T-helper 17 cell (primary cell): ENCODE results near the gene ZNF789. TPM values are rescaled to one million over a fixed set of nuclear protein-coding genes. Genes with fewer than 3 reads are reported as not detected.

Experiments used
- ATAC-seq: fragments of 150-1000 bp; cut with Tn5 transposase; 2 replicates; pipeline ENCODE4 v1.10.0; 2021; ENCODE audit warnings: mild to moderate bottlenecking, moderate library complexity
- DNase-seq, 3 donors: peaks; one replicate each; pipeline versions ENCODE4 v3.0.0 to v3.0.0-alpha.2; 2020 to 2021
- H3K9me3 ChIP-seq: one replicate; pipeline ENCODE4 v1.7.0; 2013; ENCODE audit warnings: low read length, mild to moderate bottlenecking; ENCODE audit not compliant: control insufficient read depth, poor library complexity, severe bottlenecking
- H3K27ac Mint-ChIP-seq: one replicate; pipeline ENCODE4 v1.8.0; 2022; ENCODE audit warnings: mild to moderate bottlenecking, moderate library complexity, mixed read lengths
- H3K27me3 Mint-ChIP-seq: one replicate; pipeline ENCODE4 v1.8.0; 2022; ENCODE audit warnings: mixed read lengths
- H3K36me3 Mint-ChIP-seq: one replicate; pipeline ENCODE4 v1.8.0; 2022; ENCODE audit warnings: low read depth, mixed read lengths
- H3K4me1 Mint-ChIP-seq: one replicate; pipeline ENCODE4 v1.8.0; 2022; ENCODE audit warnings: mild to moderate bottlenecking, mixed read lengths
- H3K4me3 Mint-ChIP-seq: one replicate; pipeline ENCODE4 v1.8.0; 2022; ENCODE audit warnings: mild to moderate bottlenecking, moderate library complexity, mixed read lengths
- total RNA-seq, 4 donors: library from RNA in 2 of 4; stranded (reverse) in 2 of 4; gene quantifications; one replicate each; pipeline ENCODE4 v1.2.3 and lab custom pipeline; 2022 to 2026

The ZNF789 gene
- total RNA-seq, 2 donors from 2014 or later = 12.5 to 18.1 TPM

DNA sequence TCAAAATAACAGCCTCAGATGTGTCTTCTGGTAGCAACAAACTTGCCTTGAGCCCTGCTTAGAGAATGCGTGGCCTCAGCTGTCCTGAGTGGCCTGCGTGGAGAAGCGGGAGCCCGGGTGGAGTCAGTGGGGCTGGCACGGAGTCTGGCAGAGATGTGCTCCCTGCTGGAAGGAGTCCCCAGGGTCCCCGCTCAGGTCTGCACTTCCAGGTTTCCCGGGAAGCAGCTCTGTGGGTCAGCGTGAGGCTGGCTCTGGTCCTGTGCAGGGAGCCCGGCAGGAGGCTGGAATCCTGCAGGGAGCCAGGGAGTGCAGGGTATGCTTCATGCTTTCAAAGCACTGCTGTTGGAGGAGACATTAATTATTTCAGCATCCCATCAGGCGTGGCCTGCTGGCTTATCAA lies 23.8 kb upstream of the ZNF789 start:
- peaks cover 3% of the 10 kb centered on the region for H3K36me3 Mint-ChIP-seq

DNA sequence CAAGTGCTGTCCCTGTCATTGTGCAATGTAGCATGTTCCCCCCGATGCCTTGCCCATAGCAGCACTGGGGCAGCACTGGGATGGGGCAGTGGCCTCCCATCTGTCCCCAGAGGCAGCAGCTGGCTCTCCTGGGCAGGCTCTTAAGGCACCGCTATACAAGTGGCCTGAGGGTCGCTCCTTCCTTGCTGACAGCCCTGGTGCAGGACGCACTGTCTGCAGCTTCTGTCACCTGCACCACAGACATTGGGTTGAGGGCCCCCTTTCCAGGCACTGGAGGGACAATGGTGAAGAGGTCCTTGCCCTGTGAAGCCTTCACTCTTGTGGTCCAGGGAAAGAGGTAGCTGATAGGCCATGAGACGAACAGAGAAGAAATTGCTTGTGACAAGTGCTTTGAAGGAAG lies 23.4 kb upstream of the ZNF789 start:
- Mint-ChIP-seq H3K4me1 (peaks cover 7% of the 10 kb centered on the region), H3K4me3 (no peak overlapping the region), H3K27me3 (no peaks in the 10 kb centered on the region), H3K36me3 (peaks cover 4% of the 10 kb centered on the region), H3K27ac (no peak overlapping the region)
- DNase-seq (no peak), ATAC-seq (no peak)
- H3K9me3 ChIP-seq = no peaks in the 10 kb centered on the region

More for the DNA sequence above, 23.8 kb upstream of the ZNF789 start:
- no peak overlapping the region for H3K27ac Mint-ChIP-seq
- no peaks in the 10 kb centered on the region for H3K9me3 ChIP-seq
- H3K4me3 Mint-ChIP-seq = no peak overlapping the region
- no peak for DNase-seq
- H3K4me1 Mint-ChIP-seq = peaks cover 7% of the 10 kb centered on the region
- H3K27me3 Mint-ChIP-seq = no peaks in the 10 kb centered on the region
- ATAC-seq = no peak

DNA sequence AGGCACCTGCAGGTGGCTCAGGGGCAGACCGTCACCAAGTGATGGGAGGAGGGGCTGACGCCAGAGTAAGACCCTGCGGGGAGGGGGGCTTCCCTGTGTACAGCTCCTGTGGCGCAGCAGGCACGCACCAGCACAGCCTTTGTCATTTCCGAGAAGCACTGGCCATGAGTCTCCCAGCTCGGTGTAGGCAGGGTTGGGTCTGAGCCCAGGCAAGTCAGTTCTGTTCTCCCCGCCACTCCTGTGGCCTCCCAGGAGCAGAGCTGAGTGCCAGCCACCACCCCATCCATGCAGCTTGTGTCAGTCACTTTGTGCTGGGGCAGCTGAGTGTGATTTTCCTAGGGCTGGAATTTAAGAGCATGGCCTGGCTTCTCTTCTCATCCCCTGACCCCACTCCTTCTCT lies 20.8 kb upstream of the ZNF789 start:
- no peak for DNase-seq
- H3K36me3 Mint-ChIP-seq = peaks cover 6% of the 10 kb centered on the region
- H3K27ac Mint-ChIP-seq = no peak overlapping the region

DNA sequence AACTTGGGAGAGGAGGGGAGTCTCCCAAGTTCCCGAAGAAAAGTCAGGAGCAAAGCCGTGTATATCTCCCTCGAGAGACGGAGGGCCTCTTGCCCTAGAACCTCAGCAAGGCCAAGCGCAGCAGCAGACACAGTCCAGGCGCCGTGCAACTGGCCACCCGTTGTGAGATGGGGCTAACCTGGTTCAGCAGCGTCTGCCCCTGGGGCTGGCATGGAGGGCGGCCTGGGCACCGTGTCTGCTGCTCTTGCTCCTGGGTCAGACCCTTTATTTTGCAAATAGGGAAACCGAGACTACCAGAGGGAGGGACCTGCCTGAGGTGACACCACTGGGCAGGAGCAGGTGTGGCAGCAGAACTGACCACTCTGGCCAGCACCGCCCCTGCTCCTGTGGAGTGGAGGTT lies 20.1 kb upstream of the ZNF789 start:
- no peaks in the 10 kb centered on the region for H3K9me3 ChIP-seq
- Mint-ChIP-seq H3K27ac (no peak overlapping the region), H3K27me3 (no peaks in the 10 kb centered on the region), H3K36me3 (peaks cover 6% of the 10 kb centered on the region), H3K4me3 (no peak overlapping the region), H3K4me1 (peaks cover 11% of the 10 kb centered on the region)
- ATAC-seq (no peak), DNase-seq (no peak)

More for the DNA sequence above, 20.8 kb upstream of the ZNF789 start:
- no peaks in the 10 kb centered on the region for H3K9me3 ChIP-seq
- Mint-ChIP-seq H3K4me3 (no peak overlapping the region), H3K4me1 (peaks cover 9% of the 10 kb centered on the region), H3K27me3 (no peaks in the 10 kb centered on the region)
- ATAC-seq = no peak

DNA sequence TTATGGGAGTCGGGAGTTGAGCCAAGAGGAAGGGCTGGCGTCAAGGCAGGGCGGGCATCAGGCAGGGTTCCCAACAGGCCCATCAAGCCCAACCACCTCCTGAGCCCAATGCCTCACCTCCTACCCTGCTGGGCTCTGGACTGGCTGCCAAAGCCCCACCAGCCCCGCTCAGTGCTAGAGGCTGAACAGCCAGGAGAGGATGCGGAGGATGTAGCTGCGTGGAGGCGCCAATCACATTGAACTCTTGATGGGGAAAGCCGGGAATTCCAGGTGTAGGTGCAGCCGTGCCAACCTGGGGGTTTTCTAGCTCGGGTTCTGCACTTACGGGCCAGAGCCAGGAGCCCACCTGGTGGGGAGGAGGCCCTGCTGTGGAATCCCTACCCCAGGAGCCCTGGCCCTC lies 19.6 kb upstream of the ZNF789 start:
- no peak for ATAC-seq
- peaks cover 6% of the 10 kb centered on the region for H3K36me3 Mint-ChIP-seq
- H3K9me3 ChIP-seq = no peaks in the 10 kb centered on the region
- no peak for DNase-seq
- peaks cover 11% of the 10 kb centered on the region for H3K4me1 Mint-ChIP-seq
- H3K27ac Mint-ChIP-seq = no peak overlapping the region
- no peaks in the 10 kb centered on the region for H3K27me3 Mint-ChIP-seq
- no peak overlapping the region for H3K4me3 Mint-ChIP-seq

DNA sequence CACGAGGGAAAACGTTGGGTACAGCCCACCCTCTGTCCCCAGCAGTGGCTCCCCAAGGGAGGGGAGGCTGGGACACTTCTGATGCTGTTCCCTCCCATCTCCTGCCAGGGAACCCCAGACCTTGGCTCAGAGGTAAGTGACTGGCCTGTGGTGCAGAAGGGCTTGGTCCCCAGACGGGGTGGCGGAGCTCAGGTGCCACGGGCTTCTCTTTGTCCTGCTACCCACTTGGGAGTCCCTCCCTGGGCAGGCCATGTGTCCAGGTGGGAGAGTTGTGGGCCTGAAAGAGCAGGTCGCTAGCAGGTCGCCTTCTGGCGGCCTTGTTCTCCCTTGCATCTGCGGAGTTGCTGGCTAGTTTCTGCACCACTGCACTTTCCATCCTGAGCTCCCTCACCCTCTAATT lies 16.8 kb upstream of the ZNF789 start:
- H3K9me3 ChIP-seq = no peaks in the 10 kb centered on the region
- Mint-ChIP-seq H3K27me3 (no peaks in the 10 kb centered on the region), H3K36me3 (peaks cover 6% of the 10 kb centered on the region), H3K4me1 (peaks cover 18% of the 10 kb centered on the region), H3K4me3 (no peak overlapping the region), H3K27ac (no peak overlapping the region)
- ATAC-seq (no peak), DNase-seq (no peak)

DNA sequence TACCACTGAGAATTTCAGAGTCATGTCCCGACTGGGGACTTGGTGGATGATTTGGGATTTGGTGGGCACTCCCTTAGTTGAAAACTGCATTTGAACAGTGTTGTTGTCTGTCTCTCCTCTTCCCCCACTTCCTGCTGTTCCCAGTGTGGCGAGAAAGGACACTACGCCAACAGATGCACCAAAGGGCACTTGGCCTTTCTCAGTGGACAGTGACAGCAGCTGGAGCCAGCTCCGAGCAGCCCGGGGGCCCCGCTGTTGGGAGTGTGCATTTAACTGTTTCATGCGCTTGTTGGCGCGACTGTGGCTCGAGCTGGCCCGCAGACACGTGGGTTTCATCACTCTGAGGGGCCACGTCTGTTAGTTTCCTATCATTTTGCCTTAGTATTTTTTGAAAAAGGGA lies 16.4 kb upstream of the ZNF789 start:
- Mint-ChIP-seq H3K27ac (no peak overlapping the region), H3K36me3 (peaks cover 6% of the 10 kb centered on the region), H3K4me1 (peaks cover 15% of the 10 kb centered on the region), H3K27me3 (no peaks in the 10 kb centered on the region), H3K4me3 (no peak overlapping the region)
- DNase-seq = no peak
- no peaks in the 10 kb centered on the region for H3K9me3 ChIP-seq
- ATAC-seq = no peak

DNA sequence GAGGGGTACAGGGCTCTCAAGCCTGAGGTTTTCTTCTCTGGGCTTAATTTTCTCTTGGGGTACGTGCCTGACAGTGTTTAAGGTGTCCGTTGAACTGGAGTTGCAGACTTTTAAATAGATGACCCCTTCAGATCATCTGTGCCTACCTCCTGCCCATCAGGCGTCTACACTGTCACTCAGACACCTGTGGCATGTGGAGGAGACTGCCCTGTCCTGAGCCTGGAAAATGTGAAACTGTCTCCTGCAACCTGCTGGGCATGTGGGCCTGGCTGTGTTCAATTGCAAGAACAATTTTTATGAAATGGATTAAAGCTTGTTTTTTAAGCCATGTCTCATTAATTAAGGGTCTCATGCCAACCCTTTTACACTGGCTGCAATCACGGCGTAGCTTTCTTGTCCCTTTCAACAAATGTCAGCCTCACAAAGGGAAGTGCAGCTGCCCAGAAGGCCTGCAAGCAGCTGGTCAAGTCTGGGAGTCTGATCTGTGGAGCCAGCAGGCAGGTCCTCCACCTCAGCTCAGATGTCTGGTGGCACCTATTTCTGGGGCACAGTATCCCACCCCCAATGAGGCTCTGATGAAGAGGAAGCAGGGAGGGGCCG lies 15.5 kb upstream of the ZNF789 start:
- DNase-seq (no peak), ATAC-seq (no peak)
- H3K36me3 Mint-ChIP-seq = peaks cover 6% of the 10 kb centered on the region
- no peaks in the 10 kb centered on the region for H3K9me3 ChIP-seq
- H3K27me3 Mint-ChIP-seq = no peaks in the 10 kb centered on the region
- H3K4me1 Mint-ChIP-seq = peaks cover 15% of the 10 kb centered on the region
- H3K27ac Mint-ChIP-seq = peak overlapping the region; percentile 43
- no peak overlapping the region for H3K4me3 Mint-ChIP-seq

DNA sequence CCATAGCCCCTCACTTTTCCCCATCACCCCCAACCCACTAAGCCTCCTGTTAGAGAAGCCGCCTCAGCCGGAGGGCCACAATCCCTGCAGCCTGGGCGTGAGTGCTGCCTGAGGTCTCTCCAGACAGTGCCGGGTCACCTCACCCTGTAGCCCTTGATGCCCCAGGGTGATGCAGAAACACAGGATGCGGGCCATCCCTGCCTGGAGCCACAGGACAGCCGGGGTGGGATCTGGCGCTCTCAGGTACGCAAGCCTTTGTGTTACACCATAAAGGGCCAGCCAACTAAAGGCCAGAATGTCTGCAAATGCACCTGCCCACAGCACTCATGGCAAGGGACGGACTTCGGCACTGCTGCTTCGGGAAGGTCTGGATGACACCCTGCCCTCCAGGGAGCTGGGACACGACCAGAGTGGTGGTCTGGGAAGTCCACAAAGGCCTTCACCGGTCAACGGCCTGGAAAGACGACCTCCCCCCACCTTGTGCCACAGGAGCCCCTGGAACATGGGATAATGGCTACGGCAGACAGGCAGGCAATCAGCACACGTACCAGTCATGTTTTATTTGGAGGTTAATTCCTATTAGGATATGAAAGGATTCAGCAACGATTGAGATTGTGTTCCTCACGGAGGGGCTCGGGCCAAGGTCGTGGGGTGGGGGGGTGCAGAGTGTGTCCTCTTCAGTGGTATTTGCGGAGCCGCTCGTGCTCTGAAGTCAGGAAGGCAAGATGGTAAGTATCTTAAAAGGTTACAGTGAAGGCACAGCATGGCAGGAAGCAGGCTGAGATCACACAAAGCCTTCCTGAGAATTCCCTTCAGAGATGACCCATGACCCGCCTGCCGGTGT lies 14.8 kb upstream of the ZNF789 start:
- Mint-ChIP-seq H3K27me3 (no peaks in the 10 kb centered on the region), H3K4me1 (peaks cover 18% of the 10 kb centered on the region), H3K27ac (no peak overlapping the region), H3K36me3 (peaks cover 6% of the 10 kb centered on the region), H3K4me3 (no peak overlapping the region)
- no peak for ATAC-seq
- DNase-seq = no peak
- no peaks in the 10 kb centered on the region for H3K9me3 ChIP-seq

DNA sequence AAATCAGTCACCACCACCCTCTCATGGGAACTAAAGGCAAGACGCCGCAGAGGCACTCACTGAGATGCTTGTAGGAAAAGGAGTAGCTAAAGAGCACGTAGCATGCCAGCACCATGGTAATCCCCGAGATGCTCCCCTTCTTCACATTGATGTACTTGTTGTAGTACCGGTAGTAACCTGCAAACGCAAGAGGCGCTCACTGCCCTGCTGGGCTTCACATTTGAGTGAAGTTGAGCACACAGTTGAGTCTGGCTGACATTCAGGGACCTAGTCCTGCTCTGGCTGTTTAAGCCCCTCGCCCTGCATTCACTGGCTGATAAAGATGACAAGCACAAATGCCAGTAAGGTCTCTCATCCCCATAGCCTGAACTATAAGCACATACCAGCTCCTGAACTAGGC lies 13.6 kb upstream of the ZNF789 start:
- no peaks in the 10 kb centered on the region for H3K9me3 ChIP-seq
- Mint-ChIP-seq H3K27ac (no peak overlapping the region), H3K4me3 (no peak overlapping the region), H3K4me1 (peaks cover 22% of the 10 kb centered on the region), H3K27me3 (no peaks in the 10 kb centered on the region), H3K36me3 (peaks cover 3% of the 10 kb centered on the region)
- peak; percentile 60 for ATAC-seq
- no peak for DNase-seq

DNA sequence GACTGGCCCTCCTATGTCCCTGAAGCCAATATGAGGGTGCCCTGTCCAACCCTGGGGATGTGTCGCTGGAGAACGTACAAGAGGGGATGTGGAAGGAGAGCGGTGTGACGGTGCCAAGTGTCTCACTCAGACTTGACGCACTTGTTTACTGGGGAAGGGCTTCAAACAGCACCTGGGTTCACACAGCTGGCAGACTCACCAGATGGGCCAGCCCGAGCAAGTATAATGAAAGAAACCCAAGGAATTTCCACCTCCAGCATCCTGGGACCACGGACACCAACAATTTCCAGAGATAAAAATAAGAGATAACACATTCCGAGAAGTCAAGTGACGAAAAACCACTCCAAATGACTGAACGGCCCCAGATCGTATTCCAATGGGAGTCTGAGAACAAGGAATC lies 12.0 kb upstream of the ZNF789 start:
- Mint-ChIP-seq H3K27ac (peak overlapping the region; percentile 78), H3K36me3 (peaks cover 2% of the 10 kb centered on the region), H3K4me1 (peaks cover 31% of the 10 kb centered on the region), H3K27me3 (no peaks in the 10 kb centered on the region), H3K4me3 (no peak overlapping the region)
- ATAC-seq (no peak), DNase-seq (no peak)
- H3K9me3 ChIP-seq = no peaks in the 10 kb centered on the region

DNA sequence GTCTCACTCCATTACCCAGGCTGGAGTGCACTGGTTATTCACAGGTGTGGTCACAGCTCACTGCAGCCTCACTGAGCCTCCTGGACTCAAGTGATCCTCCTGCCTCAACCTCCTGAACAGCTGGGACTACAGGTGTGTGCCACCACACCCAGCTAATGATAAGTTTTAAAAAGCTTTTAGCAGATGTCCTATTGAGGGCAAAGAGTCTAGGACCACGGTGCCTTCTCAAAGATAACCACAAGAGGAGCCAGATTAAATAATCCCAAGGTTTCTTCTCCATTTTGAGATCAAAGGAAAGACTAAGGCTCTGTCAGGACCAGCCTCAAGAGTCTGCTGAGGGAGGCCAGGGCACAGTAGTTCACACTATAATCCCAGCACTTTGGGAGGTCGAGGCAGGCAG lies 11.5 kb upstream of the ZNF789 start:
- Mint-ChIP-seq H3K36me3 (peaks cover 2% of the 10 kb centered on the region), H3K27me3 (no peaks in the 10 kb centered on the region), H3K4me3 (no peak overlapping the region), H3K27ac (no peak overlapping the region), H3K4me1 (peaks cover 35% of the 10 kb centered on the region)
- H3K9me3 ChIP-seq = no peaks in the 10 kb centered on the region
- no peak for DNase-seq
- no peak for ATAC-seq

DNA sequence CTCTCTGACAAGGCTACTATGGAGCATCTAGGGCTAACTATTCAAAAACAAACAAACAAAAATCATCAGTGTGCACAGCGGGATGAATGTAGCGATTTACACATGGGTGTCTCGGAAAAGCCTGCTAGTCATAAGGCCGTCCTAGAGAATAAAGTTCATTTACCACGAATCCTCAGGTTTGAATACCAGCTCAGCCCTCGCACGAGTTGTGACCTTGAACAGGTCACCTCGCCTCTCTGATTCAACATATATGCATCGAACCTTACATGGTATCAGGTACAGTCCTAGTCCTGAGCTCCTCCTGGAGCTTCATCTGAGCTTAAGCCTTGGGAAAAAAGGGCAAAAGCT lies 7.3 kb upstream of the ZNF789 start:
- ATAC-seq = peak; percentile 5
- DNase-seq = no peak
- peaks cover 27% of the 10 kb centered on the region for H3K4me1 Mint-ChIP-seq
- peak overlapping the region; percentile 96 for H3K4me3 Mint-ChIP-seq
- H3K9me3 ChIP-seq = no peaks in the 10 kb centered on the region
- peaks cover 1% of the 10 kb centered on the region for H3K36me3 Mint-ChIP-seq
- no peaks in the 10 kb centered on the region for H3K27me3 Mint-ChIP-seq
- peak overlapping the region; percentile 93 for H3K27ac Mint-ChIP-seq
